Measurements from ENCODE around the gene MYO5A.

DNA sequence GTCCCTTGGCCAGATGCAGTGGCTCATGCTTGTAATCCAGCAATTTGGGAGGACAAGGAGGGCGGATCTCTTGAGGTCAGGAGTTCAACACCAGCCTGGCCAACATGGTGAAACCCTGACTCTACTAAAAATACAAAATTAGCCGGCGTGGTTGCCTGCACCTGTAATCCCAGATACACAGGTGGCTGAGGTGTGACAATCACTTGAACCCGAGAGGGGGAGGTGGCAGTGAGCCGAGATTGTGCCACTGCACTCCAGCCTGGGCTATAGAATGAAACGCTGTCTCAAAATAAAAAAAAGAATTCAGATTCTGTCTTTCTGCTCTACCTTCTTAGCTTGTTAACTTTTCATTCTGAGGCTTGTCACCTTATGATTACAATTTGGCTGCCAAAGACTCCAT, 22.1 kb downstream of the MYO5A start:
- TF ChIP-seq POLR2A (IDR thresholded peaks at IDR 0.05) (no peak), POLR2AphosphoS5 (IDR thresholded peaks at IDR 0.05) (no peak)
- TF ChIP-seq, protein P1, sequence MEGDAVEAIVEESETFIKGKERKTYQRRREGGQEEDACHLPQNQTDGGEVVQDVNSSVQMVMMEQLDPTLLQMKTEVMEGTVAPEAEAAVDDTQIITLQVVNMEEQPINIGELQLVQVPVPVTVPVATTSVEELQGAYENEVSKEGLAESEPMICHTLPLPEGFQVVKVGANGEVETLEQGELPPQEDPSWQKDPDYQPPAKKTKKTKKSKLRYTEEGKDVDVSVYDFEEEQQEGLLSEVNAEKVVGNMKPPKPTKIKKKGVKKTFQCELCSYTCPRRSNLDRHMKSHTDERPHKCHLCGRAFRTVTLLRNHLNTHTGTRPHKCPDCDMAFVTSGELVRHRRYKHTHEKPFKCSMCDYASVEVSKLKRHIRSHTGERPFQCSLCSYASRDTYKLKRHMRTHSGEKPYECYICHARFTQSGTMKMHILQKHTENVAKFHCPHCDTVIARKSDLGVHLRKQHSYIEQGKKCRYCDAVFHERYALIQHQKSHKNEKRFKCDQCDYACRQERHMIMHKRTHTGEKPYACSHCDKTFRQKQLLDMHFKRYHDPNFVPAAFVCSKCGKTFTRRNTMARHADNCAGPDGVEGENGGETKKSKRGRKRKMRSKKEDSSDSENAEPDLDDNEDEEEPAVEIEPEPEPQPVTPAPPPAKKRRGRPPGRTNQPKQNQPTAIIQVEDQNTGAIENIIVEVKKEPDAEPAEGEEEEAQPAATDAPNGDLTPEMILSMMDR (IDR thresholded peaks at IDR 0.05) = no peak
